ENCODE measurements around the gene PLCH1.

PLCH1 gene

DNA sequence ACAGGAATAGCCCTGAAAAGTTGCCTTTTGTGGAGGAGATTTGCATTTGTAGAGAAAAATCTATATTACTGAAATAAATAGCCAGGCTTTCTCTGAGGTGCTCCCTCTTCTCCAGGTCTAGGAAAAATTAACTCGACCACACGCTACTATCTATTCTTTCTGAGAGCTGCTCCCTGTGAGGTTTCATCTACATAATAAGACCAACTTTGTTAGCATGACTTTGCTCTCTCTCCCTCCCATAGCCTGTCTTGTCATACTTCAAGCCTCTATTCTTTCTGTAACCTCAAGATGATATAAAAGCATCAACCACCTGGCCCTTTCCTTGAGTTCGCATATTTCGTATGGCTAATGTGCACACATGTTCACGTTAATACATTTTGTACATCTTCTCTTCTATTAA lies 375.6 kb downstream of the PLCH1 start:
- Histone ChIP-seq H2BK15ac (ENCODE audit: low read depth, poor library complexity, severe bottlenecking) (no peak overlapping the region), H3K27ac (ENCODE audit: low read length, poor library complexity, severe bottlenecking) (no peak overlapping the region), H3K9me3 (ENCODE audit: control insufficient read depth, low read length) (no peaks in the 10 kb centered on the region), H3K23ac (ENCODE audit: low read length in 2 of 2) (no peak overlapping the region), H2BK5ac (ENCODE audit: low read depth, low read length, poor library complexity, severe bottlenecking) (no peak overlapping the region), H2BK120ac (ENCODE audit: low read depth, low read length) (no peak overlapping the region), H3K18ac (ENCODE audit: low read depth in 1 of 2, low read length in 2 of 2) (no peak overlapping the region), H3K14ac (ENCODE audit: low read length in 2 of 2) (no peak overlapping the region), H3K4me3 (ENCODE audit: insufficient read depth in 1 of 2, low read depth in 1 of 2, low read length in 2 of 2) (no peak overlapping the region), H3K4me1 (ENCODE audit: control insufficient read depth, insufficient read depth, low read depth, low read length) (no peaks in the 10 kb centered on the region), H4K91ac (ENCODE audit: low read length) (no peak overlapping the region), H3K9ac (ENCODE audit: low read length) (no peak overlapping the region), H2AK5ac (ENCODE audit: low read length, severe bottlenecking) (no peak overlapping the region), H3K27me3 (ENCODE audit: control insufficient read depth in 1 of 2, insufficient read depth in 1 of 2, low read length in 2 of 2) (no peaks in the 10 kb centered on the region), H3K4ac (ENCODE audit: low read depth in 1 of 2, low read length in 2 of 2) (no peak overlapping the region), H3K79me1 (replicated peaks; ENCODE audit: low read length, poor library complexity, severe bottlenecking) (no peaks in the 10 kb centered on the region), H4K8ac (ENCODE audit: low read length) (no peak overlapping the region), H3K4me2 (ENCODE audit: low read length, poor library complexity, severe bottlenecking) (no peak overlapping the region), H2AFZ (ENCODE audit: low read depth, low read length) (no peak overlapping the region), H3K36me3 (ENCODE audit: control insufficient read depth in 1 of 2, insufficient read depth in 2 of 2, low read depth in 1 of 2, low read length in 2 of 2) (no peaks in the 10 kb centered on the region), H2BK12ac (ENCODE audit: low read length in 2 of 2) (no peak overlapping the region)
- DNase-seq, result no peak
- 90% methylated on average over 5 of the region's 5 CpGs for WGBS

DNA sequence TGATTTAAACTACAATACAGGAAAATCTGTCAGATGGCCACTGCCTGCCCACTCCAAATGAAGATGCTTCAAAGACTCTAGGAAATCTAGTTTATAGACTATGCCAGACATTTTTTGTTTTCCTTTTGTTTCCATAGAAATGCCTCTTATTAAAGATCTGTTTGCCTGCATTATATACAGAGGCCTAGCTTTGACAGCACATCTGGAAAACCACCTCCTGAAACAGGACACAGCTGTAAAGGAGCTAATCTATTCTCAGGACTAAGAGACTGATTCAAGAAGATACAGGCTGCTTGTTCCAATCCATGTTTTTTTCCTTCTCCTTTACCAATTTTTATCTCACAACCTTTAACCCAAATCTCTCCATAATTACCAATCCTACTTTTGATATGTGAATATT lies 376.1 kb downstream of the PLCH1 start:
- Histone ChIP-seq H2BK5ac (ENCODE audit: low read depth, low read length, poor library complexity, severe bottlenecking) (no peak overlapping the region), H4K8ac (ENCODE audit: low read length) (no peak overlapping the region), H3K14ac (ENCODE audit: low read length in 2 of 2) (no peak overlapping the region), H3K4ac (ENCODE audit: low read depth in 1 of 2, low read length in 2 of 2) (no peak overlapping the region), H3K9ac (ENCODE audit: low read length) (no peak overlapping the region), H3K4me2 (ENCODE audit: low read length, poor library complexity, severe bottlenecking) (no peak overlapping the region), H4K91ac (ENCODE audit: low read length) (no peak overlapping the region), H2AK5ac (ENCODE audit: low read length, severe bottlenecking) (no peak overlapping the region), H3K36me3 (ENCODE audit: control insufficient read depth in 1 of 2, insufficient read depth in 2 of 2, low read depth in 1 of 2, low read length in 2 of 2) (no peaks in the 10 kb centered on the region), H2BK12ac (ENCODE audit: low read length in 2 of 2) (no peak overlapping the region), H2AFZ (ENCODE audit: low read depth, low read length) (no peak overlapping the region), H3K79me1 (replicated peaks; ENCODE audit: low read length, poor library complexity, severe bottlenecking) (no peaks in the 10 kb centered on the region), H3K4me3 (ENCODE audit: insufficient read depth in 1 of 2, low read depth in 1 of 2, low read length in 2 of 2) (no peak overlapping the region), H3K4me1 (ENCODE audit: control insufficient read depth, insufficient read depth, low read depth, low read length) (no peaks in the 10 kb centered on the region), H2BK15ac (ENCODE audit: low read depth, poor library complexity, severe bottlenecking) (no peak overlapping the region), H3K9me3 (ENCODE audit: control insufficient read depth, low read length) (no peaks in the 10 kb centered on the region), H3K18ac (ENCODE audit: low read depth in 1 of 2, low read length in 2 of 2) (no peak overlapping the region), H3K23ac (ENCODE audit: low read length in 2 of 2) (no peak overlapping the region), H3K27me3 (ENCODE audit: control insufficient read depth in 1 of 2, insufficient read depth in 1 of 2, low read length in 2 of 2) (no peaks in the 10 kb centered on the region), H3K27ac (ENCODE audit: low read length, poor library complexity, severe bottlenecking) (no peak overlapping the region), H2BK120ac (ENCODE audit: low read depth, low read length) (no peak overlapping the region)
- no peak for DNase-seq

DNA sequence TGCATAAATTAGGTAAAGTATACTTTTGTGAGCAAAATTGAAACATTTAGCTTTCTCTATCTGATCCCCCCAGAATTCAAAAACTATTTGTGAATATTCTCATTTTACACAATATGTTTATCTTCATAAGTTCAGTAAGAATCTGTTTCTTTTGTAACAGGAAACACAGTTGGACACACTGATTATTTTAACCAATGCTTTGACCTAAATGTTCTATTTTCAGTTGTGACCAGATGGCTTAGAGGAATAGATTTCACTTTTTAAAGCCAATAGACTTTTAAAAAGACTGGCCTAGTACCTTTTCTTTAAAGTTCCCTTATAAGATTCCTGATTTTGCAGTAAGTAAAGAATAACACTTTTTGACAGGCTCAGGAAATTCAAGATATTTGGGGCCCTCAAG lies 377.4 kb downstream of the PLCH1 start:
- Histone ChIP-seq H2BK120ac (ENCODE audit: low read depth, low read length) (no peak overlapping the region), H2BK12ac (ENCODE audit: low read length in 2 of 2) (no peak overlapping the region), H4K91ac (ENCODE audit: low read length) (no peak overlapping the region), H3K27ac (ENCODE audit: low read length, poor library complexity, severe bottlenecking) (no peak overlapping the region), H3K14ac (ENCODE audit: low read length in 2 of 2) (no peak overlapping the region), H2AK5ac (ENCODE audit: low read length, severe bottlenecking) (no peak overlapping the region), H3K4me3 (ENCODE audit: insufficient read depth in 1 of 2, low read depth in 1 of 2, low read length in 2 of 2) (no peak overlapping the region), H3K18ac (ENCODE audit: low read depth in 1 of 2, low read length in 2 of 2) (no peak overlapping the region), H3K79me1 (replicated peaks; ENCODE audit: low read length, poor library complexity, severe bottlenecking) (no peaks in the 10 kb centered on the region), H2BK15ac (ENCODE audit: low read depth, poor library complexity, severe bottlenecking) (no peak overlapping the region), H3K9me3 (ENCODE audit: control insufficient read depth, low read length) (no peaks in the 10 kb centered on the region), H4K8ac (ENCODE audit: low read length) (no peak overlapping the region), H2BK5ac (ENCODE audit: low read depth, low read length, poor library complexity, severe bottlenecking) (no peak overlapping the region), H3K23ac (ENCODE audit: low read length in 2 of 2) (no peak overlapping the region), H3K36me3 (ENCODE audit: control insufficient read depth in 1 of 2, insufficient read depth in 2 of 2, low read depth in 1 of 2, low read length in 2 of 2) (no peaks in the 10 kb centered on the region), H3K4ac (ENCODE audit: low read depth in 1 of 2, low read length in 2 of 2) (no peak overlapping the region), H3K9ac (ENCODE audit: low read length) (no peak overlapping the region), H3K4me1 (ENCODE audit: control insufficient read depth, insufficient read depth, low read depth, low read length) (no peaks in the 10 kb centered on the region), H3K4me2 (ENCODE audit: low read length, poor library complexity, severe bottlenecking) (no peak overlapping the region), H2AFZ (ENCODE audit: low read depth, low read length) (no peak overlapping the region), H3K27me3 (ENCODE audit: control insufficient read depth in 1 of 2, insufficient read depth in 1 of 2, low read length in 2 of 2) (no peaks in the 10 kb centered on the region)
- DNase-seq, result no peak

DNA sequence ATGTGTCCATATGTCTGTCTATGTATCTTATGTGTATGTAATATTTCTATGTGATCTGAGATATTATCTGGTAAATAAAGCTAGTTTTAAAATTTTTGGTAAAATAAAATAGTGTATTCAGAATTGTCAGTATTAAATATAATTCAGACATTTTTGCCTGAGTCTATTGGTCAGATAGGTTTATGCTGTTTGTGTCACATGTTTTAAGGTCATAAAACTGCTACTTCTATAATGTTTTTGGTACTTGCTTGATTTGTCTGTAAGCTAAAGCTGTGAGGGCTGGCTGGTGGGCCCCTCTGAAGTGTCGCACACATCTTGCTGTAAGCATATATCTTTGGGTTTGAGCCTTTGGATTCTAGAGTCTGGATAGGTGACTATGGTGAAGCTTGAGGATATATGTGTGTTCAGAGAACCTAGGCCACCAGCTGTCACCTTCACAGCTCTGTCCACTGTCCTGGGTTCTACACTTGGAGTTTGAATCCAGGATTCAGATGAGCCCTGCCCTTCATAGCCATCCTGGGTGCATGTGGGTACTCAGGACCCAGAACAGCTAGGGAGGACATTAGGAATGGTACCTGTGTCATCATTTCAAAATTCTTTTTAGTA lies 379.6 kb downstream of the PLCH1 start:
- H3K18ac ChIP-seq (ENCODE audit: low read depth in 1 of 2, low read length in 2 of 2), result no peak overlapping the region
- no peak overlapping the region for H4K8ac ChIP-seq (ENCODE audit: low read length)
- H3K4me2 ChIP-seq (ENCODE audit: low read length, poor library complexity, severe bottlenecking), result no peak overlapping the region
- no peaks in the 10 kb centered on the region for H3K27me3 ChIP-seq (ENCODE audit: control insufficient read depth in 1 of 2, insufficient read depth in 1 of 2, low read length in 2 of 2)
- H2AFZ ChIP-seq (ENCODE audit: low read depth, low read length), result no peak overlapping the region
- no peaks in the 10 kb centered on the region for H3K4me1 ChIP-seq (ENCODE audit: control insufficient read depth, insufficient read depth, low read depth, low read length)
- H2AK5ac ChIP-seq (ENCODE audit: low read length, severe bottlenecking), result no peak overlapping the region
- no peaks in the 10 kb centered on the region for H3K36me3 ChIP-seq (ENCODE audit: control insufficient read depth in 1 of 2, insufficient read depth in 2 of 2, low read depth in 1 of 2, low read length in 2 of 2)
- no peaks in the 10 kb centered on the region for H3K79me1 ChIP-seq (replicated peaks; ENCODE audit: low read length, poor library complexity, severe bottlenecking)
- H3K4me3 ChIP-seq (ENCODE audit: insufficient read depth in 1 of 2, low read depth in 1 of 2, low read length in 2 of 2), result no peak overlapping the region
- no peak overlapping the region for H2BK120ac ChIP-seq (ENCODE audit: low read depth, low read length)
- no peak overlapping the region for H3K23ac ChIP-seq (ENCODE audit: low read length in 2 of 2)
- DNase-seq, result no peak
- no peak overlapping the region for H2BK5ac ChIP-seq (ENCODE audit: low read depth, low read length, poor library complexity, severe bottlenecking)
- H4K91ac ChIP-seq (ENCODE audit: low read length), result no peak overlapping the region
- no peak overlapping the region for H3K27ac ChIP-seq (ENCODE audit: low read length, poor library complexity, severe bottlenecking)
- 100% methylated on average over 1 of the region's 1 CpG for WGBS
- H3K9me3 ChIP-seq (ENCODE audit: control insufficient read depth, low read length), result no peaks in the 10 kb centered on the region
- H2BK15ac ChIP-seq (ENCODE audit: low read depth, poor library complexity, severe bottlenecking), result no peak overlapping the region
- H2BK12ac ChIP-seq (ENCODE audit: low read length in 2 of 2), result no peak overlapping the region
- peak overlapping the region in 1 of 2 experiments; percentile 79 for H3K14ac ChIP-seq (ENCODE audit: low read length in 2 of 2)
- H3K4ac ChIP-seq (ENCODE audit: low read depth in 1 of 2, low read length in 2 of 2), result no peak overlapping the region
- no peak overlapping the region for H3K9ac ChIP-seq (ENCODE audit: low read length)
